Measurements from ENCODE around the gene PCSK9.

PCSK9 gene

GRCh38 chr1:55060133-55060999 is 21.0 kb downstream of the PCSK9 start:
- DNase-seq: peak; percentile 15

GRCh38 chr1:55061000-55061705 is 21.8 kb downstream of the PCSK9 start:
- DNase-seq: no peak

DNA sequence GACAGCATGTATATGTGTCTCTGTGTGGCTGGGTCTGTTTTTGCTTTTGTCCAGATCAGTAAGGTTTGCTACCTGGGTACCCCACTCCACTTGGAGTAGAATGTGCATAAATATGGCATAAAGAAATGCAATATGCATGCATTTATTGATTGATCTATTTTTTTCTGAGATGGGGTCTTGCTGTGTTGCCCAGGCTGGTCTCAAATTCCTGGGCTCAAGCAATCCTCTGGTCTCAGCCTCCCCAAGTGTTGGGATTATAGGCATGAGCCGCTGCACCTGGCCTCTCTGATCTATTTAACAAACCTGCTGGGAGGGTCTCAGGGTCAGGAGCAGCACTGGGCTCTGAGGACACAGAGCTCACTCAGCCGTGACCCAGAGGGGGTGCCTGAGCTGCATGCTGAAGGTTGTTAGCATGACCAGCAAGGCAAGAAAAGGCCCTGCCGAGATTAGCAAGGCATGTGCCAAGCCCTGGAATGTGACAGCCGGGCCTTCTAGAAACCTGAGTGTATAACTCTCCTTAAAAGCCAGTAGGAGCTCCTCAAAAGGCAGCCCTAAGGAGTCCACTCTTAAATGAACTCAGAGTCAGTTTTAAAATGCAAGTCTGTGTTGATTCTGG is 22.5 kb downstream of the PCSK9 start:
- no peak for DNase-seq

DNA sequence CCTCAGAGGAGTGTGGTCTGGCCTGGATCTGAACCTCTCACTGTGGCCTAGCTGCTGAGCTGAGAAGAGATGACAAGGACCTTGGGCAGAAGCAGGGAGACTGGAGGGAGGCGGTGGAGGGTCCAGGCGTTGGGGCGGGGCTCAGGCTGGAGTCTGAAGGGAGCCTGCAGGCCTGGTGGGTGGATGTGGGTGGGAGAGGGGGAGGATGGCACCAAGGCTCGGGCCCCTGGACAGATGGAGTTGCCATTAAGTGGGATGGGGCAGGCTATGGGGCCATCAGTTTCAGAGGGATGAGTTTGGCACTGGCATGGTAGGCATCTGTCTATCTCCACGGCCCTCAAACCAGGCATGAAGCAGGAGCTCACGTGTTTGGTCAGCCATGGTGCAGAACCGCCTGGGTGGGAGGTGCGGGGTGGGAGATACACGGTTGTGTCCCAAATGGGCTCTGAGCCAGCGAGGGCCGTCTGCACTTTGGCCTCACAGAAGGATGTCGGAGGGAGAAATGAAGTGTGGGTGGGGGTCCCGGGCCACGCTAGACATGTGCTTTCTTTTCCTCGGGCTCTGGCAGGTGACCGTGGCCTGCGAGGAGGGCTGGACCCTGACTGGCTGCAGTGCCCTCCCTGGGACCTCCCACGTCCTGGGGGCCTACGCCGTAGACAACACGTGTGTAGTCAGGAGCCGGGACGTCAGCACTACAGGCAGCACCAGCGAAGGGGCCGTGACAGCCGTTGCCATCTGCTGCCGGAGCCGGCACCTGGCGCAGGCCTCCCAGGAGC is 23.6 kb downstream of the PCSK9 start:
- DNase-seq: no peak

DNA sequence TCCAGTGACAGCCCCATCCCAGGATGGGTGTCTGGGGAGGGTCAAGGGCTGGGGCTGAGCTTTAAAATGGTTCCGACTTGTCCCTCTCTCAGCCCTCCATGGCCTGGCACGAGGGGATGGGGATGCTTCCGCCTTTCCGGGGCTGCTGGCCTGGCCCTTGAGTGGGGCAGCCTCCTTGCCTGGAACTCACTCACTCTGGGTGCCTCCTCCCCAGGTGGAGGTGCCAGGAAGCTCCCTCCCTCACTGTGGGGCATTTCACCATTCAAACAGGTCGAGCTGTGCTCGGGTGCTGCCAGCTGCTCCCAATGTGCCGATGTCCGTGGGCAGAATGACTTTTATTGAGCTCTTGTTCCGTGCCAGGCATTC is 24.2 kb downstream of the PCSK9 start:
- DNase-seq: no peak

DNA sequence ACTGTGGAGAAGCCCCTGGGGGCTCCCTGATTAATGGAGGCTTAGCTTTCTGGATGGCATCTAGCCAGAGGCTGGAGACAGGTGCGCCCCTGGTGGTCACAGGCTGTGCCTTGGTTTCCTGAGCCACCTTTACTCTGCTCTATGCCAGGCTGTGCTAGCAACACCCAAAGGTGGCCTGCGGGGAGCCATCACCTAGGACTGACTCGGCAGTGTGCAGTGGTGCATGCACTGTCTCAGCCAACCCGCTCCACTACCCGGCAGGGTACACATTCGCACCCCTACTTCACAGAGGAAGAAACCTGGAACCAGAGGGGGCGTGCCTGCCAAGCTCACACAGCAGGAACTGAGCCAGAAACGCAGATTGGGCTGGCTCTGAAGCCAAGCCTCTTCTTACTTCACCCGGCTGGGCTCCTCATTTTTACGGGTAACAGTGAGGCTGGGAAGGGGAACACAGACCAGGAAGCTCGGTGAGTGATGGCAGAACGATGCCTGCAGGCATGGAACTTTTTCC is 24.8 kb downstream of the PCSK9 start:
- no peak for DNase-seq

GRCh38 chr1:55064861-55065263 is 25.5 kb downstream of the PCSK9 start:
- no peak for DNase-seq

- DNase-seq: no peak
These were observed 26.3 kb downstream of the PCSK9 start for GRCh38 chr1:55065648-55066047.

GRCh38 chr1:55067022-55067778 is 27.9 kb downstream of the PCSK9 start:
- DNase-seq: no peak

- no peak for DNase-seq
These were observed 28.6 kb downstream of the PCSK9 start for GRCh38 chr1:55067914-55068313.

- no peak for DNase-seq
These were observed 29.3 kb downstream of the PCSK9 start for GRCh38 chr1:55068638-55069037.

DNA sequence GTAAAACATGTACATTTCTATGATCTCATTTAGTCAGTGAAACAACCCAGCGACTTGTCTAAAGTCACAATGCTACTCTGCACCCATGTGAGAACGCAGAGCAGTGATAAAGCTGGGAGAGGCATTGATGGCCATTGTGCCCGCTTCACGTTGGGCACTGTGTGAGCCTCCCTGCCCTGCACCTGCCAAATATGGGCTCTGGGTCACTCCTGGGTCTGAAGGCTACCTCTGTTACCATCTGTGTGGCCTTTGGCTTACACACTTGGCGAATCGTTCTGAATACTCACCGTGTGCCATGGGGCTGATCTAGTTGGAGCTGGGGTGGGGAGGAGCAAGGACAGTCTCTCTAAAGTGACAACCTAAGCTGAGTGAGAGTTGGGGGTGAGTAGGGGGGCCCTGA is 29.9 kb downstream of the PCSK9 start:
- DNase-seq: no peak

DNA sequence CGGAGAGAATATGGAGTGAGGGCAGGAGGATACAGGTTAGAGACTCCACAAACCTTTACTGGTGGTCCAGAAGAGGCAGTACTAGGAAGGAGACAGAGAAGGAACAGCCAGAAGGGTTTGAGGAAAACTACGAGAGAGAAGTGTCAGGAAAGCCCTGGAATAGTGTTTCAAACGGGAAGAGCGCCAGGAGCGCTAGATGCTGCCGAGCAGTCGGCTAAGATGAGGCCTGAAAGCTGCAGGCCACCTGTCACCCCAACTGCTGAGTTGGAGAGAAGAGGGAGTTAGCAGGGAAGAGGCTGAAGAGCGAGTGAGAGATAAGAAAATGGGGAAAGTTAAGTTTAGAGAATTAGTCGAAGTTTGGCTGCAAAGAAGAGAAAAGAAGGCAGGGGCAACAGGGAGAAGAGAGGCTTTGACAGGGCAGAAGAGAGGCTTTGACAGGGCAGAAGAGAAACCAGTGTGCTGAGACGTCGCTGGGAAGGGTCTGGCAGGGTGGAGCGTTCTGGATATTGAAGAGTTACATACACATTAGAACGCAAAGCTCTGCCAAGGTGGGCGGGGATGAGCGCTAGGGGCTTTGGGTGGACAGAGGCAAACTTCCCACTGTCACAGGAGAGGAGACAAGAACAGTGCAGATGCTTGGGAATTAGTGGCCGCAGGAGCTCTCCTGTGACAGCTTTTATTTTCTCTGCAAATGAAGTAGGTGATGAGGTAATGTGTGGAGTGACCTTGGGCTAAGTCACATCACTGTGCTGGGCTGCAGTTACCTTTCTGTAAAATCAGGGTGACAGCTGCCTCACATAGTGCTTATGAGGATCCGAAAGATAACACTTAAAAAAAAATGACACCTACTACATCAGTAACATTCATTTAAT is 31.2 kb downstream of the PCSK9 start:
- no peak for DNase-seq

DNA sequence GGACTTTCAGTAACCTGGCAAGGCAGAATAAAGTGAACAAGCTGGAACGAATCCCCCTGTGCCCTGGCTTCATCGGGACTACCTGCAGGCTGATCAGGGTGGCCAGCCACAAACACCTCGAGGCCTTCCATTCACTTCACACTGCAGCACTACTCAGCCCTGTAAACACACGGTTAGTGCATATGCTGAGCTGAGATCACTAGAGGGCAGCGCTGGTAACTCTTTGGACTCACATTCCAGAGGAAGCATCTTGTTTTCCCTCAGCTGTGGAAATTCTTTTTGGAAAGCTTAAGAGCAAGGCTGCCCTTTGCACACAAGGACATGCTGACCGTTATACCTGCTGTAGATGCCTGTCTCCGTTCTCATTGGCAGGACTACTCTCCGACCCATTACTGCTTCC is 32.1 kb downstream of the PCSK9 start:
- peak; percentile 22 for DNase-seq

DNA sequence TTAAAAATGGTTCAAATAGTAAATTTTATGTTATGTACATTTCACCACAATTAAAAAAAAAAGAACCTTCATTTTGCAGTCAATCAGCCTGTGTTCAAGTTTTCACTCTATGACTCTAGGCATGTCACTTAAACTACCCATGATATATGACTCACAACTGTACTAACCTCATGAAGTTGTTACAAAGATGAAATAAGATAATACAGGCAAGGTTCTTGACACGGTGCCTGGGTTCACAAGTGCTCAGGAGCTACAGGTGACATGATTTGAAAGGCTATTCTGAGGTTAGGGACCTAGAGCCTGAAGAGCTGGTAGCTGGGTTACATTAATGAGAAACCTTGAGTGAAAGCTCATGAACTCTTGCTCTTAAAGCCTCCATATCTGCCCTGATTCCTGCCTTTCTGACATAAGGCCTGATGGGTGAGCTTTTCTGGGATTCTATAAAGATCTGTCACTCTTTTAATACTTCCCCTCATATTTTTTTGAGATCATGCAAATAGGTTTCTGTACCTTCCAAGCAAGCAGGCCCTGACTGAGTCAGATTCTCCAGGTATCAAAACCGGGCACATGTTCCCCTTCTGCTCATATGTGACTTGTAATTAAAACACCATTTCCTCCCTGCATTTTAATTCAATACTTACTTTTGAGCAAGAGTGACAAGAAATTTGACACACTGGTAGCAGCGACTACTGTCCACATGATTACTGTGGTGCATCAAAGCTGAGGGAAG is 34.0 kb downstream of the PCSK9 start:
- peak; percentile 40 for DNase-seq

DNA sequence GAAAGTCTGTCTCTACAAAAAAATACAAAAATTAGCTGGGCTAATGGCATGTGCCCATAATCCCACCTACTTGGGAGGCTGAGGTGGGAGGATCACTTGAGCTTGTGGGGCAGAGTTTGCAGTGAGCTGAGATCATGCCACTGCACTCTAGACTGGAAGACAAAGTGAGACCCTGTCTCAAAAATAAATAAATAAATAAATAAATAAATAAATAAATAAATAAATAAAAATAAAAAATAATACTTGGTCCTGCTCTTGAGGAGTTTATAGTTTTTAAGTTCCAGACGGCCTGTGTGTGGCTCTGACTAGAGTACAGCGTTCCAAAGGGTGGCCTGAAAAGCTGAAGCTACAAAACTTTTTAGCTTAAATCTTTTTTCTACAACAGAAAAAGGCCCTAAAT is 35.1 kb downstream of the PCSK9 start:
- no peak for DNase-seq

- DNase-seq: no peak
These were observed 37.0 kb downstream of the PCSK9 start for GRCh38 chr1:55076356-55076755.

- DNase-seq: no peak
These were observed 39.1 kb downstream of the PCSK9 start for GRCh38 chr1:55078470-55078869.

DNA sequence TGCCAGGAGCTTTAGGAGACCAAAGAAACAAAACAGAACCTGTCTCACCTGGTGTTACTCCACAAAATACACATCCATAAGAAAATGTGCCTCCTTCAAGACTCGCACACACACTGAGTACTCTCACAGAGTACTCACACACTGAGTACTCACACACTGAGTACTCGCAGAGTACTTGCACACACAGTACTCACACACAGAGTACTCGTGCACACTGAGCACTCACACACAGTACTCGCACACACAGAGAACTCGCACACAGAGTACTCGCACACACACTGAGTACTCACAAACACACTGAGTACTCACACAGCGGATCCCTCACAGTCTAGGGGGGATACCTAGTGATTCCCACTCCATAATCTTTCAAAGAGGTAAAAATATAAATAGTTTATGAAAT is 40.3 kb downstream of the PCSK9 start:
- no peak for DNase-seq

DNA sequence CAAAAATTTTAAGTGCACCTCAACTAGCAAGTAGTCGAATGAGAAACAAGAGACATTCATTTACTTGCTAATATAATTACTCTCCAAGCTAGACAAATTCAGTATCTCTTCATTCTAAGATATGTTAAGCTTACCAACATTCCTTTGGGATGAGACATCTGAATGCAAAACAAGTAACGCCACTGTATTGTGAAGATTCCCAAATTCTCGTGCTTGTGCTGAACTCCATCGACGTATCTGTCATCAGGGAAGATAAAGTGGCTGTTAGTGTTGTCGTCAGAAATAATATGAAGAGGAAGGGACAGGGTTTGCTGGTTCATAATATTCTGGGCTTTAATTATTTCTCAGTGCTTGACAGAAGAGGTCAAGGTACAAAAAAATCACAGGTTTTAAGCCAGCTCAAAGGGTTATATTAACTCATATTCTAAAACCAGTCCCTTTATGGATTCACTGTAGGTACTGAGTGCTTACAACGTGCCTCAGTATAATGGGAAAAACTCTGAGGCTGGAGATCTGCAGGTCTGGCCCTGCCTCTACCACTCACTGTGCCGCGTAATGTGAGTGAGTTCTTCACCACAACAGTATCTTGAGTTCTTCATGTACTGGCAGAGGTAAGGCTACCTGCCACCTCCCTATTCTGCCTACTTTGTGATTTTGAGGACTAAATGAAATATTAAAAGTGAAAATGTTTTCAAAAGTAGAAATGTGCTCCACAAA is 42.0 kb downstream of the PCSK9 start:
- DNase-seq: no peak
